ENCODE results near the gene PHGDH.
"Not testable (repeated sequence)": the region's sequence is repeated elsewhere in the genome, so short reads cannot be mapped to it uniquely, and the experiment has no call there.

- TF ChIP-seq CTCF (IDR thresholded peaks at IDR 0.05); ATF2 (CRISPR knock-in tag; IDR thresholded peaks at IDR 0.05; ENCODE audit: borderline replicate concordance, low read depth); MAX (CRISPR knock-in tag; IDR thresholded peaks at IDR 0.05): not testable (repeated sequence)
Measured at GRCh38 chr1:119786046-119786445, 74.3 kb downstream of the PHGDH start.
